Neural cell (in vitro differentiated cells): Measurements from ENCODE around the gene SLC25A21. TPM values are rescaled to one million over a fixed set of nuclear protein-coding genes. Genes with fewer than 3 reads are reported as not detected.

Source experiments
- H2AFZ ChIP-seq: fragments of 200-600, 300-800 bp; sonication (generic), shearing (Covaris generic); 2 replicates; pipeline ENCODE4 v1.6.0; 2014; ENCODE audit warnings: low read depth, mild to moderate bottlenecking, antibody characterized with exemption, low read length, moderate library complexity
- H3F3A ChIP-seq: fragments of 200-600 bp; shearing (Covaris generic); 2 replicates; pipeline ENCODE4 v1.6.1; 2016; ENCODE audit warnings: mild to moderate bottlenecking, moderate library complexity, mixed read lengths, antibody characterized with exemption, low read length; ENCODE audit not compliant: insufficient read depth, poor library complexity, severe bottlenecking
- H3K27ac ChIP-seq: fragments of 200-600, 300-800 bp; sonication (generic), shearing (Covaris generic); 2 replicates; pipeline ENCODE4 v1.5.1; 2014; ENCODE audit warnings: mild to moderate bottlenecking, low read length, moderate library complexity
- H3K27me3 ChIP-seq: fragments of 300-800, 200-600 bp; sonication (generic), shearing (Covaris generic); 2 replicates; pipeline ENCODE4 v1.6.0; 2014; ENCODE audit warnings: mild to moderate bottlenecking, low read depth, low read length, moderate library complexity; ENCODE audit not compliant: insufficient read depth
- H3K36me3 ChIP-seq: fragments of 300-800, 200-600 bp; sonication (generic), shearing (Covaris generic); 2 replicates; pipeline ENCODE4 v1.5.1; 2014; ENCODE audit warnings: mild to moderate bottlenecking, antibody characterized with exemption, low read length, moderate library complexity; ENCODE audit not compliant: insufficient read depth
- H3K4me2 ChIP-seq: fragments of 300-800, 200-600 bp; sonication (generic), shearing (Covaris generic); 2 replicates; pipeline ENCODE4 v1.6.0; 2014; ENCODE audit warnings: mild to moderate bottlenecking, low read length
- H3K4me3 ChIP-seq: fragments of 300-800, 200-600 bp; sonication (generic), shearing (Covaris generic); 2 replicates; pipeline ENCODE4 v1.5.1; 2014; ENCODE audit warnings: mild to moderate bottlenecking, low read length, moderate library complexity
- H3K79me2 ChIP-seq: fragments of 200-600 bp; shearing (Covaris generic); replicated peaks from 2 replicates; pipeline ENCODE4 v1.6.0; 2014; ENCODE audit warnings: mild to moderate bottlenecking, low read length, moderate library complexity; ENCODE audit not compliant: insufficient read depth
- H3K9ac ChIP-seq: fragments of 300-800, 200-600 bp; sonication (generic), shearing (Covaris generic); 2 replicates; pipeline ENCODE4 v1.6.1; 2016; ENCODE audit warnings: mild to moderate bottlenecking, low read length, mixed read lengths
- H3K9me2 ChIP-seq: fragments of 200-600 bp; shearing (Covaris generic); 2 replicates; pipeline ENCODE4 v1.6.1; 2016; ENCODE audit warnings: mild to moderate bottlenecking, low read length, mixed read lengths; ENCODE audit not compliant: insufficient read depth
- H3K9me3 ChIP-seq: fragments of 200-600, 300-800 bp; sonication (generic), shearing (Covaris generic); 2 replicates; pipeline ENCODE4 v1.6.1; 2016; ENCODE audit warnings: mild to moderate bottlenecking, mixed run types, low read length, moderate library complexity, mixed read lengths
- H4K20me1 ChIP-seq: fragments of 200-600 bp; shearing (Covaris generic); 2 replicates; pipeline ENCODE4 v1.6.1; 2016; ENCODE audit warnings: mild to moderate bottlenecking, mixed run types; ENCODE audit not compliant: insufficient read depth
- CTCF ChIP-seq: fragments of 450-650 bp; IDR thresholded peaks from 2 replicates; pipeline ENCODE4 v1.5.1; 2014; ENCODE audit warnings: antibody characterized with exemption, mild to moderate bottlenecking, moderate library complexity; ENCODE audit not compliant: poor library complexity, severe bottlenecking
- EP300 ChIP-seq: fragments of 450-650 bp; conservative IDR thresholded peaks from 2 replicates; pipeline ENCODE4 v1.6.1; 2014; ENCODE audit warnings: antibody characterized with exemption, mild to moderate bottlenecking, moderate library complexity; ENCODE audit not compliant: poor library complexity, severe bottlenecking
- EZH2 ChIP-seq: fragments of 200-600, 300-800 bp; shearing (Covaris generic), sonication (generic); IDR thresholded peaks from 2 replicates; pipeline ENCODE4 v1.6.1; 2014; ENCODE audit warnings: antibody characterized with exemption, low read length, borderline replicate concordance, mild to moderate bottlenecking; ENCODE audit not compliant: insufficient read depth, poor library complexity, severe bottlenecking
- MXI1 ChIP-seq: fragments of 450-650 bp; conservative IDR thresholded peaks from 2 replicates; pipeline ENCODE4 v1.6.1; 2014; ENCODE audit warnings: antibody characterized with exemption, mild to moderate bottlenecking; ENCODE audit not compliant: poor library complexity, severe bottlenecking
- POLR2AphosphoS5 ChIP-seq: IDR thresholded peaks from 2 replicates; pipeline ENCODE4 v1.6.1; 2012
- RAD21 ChIP-seq: fragments of 450-650 bp; conservative IDR thresholded peaks from 2 replicates; pipeline ENCODE4 v1.6.1; 2014; ENCODE audit warnings: antibody characterized with exemption, mild to moderate bottlenecking, moderate library complexity
- REST ChIP-seq: IDR thresholded peaks from 2 replicates; pipeline ENCODE4 v1.6.1; 2012; ENCODE audit warnings: borderline replicate concordance
- SMC3 ChIP-seq: fragments of 450-650 bp; conservative IDR thresholded peaks from 2 replicates; pipeline ENCODE4 v1.6.1; 2014; ENCODE audit warnings: antibody characterized with exemption, mild to moderate bottlenecking, moderate library complexity; ENCODE audit not compliant: poor library complexity
- TAF1 ChIP-seq: IDR thresholded peaks from 2 replicates; pipeline ENCODE4 v1.6.1; 2012; ENCODE audit warnings: low read depth
- polyA plus RNA-seq: library from polyadenylated mRNA; depleted of rRNA; stranded (reverse); fragments of >200 nt; gene quantifications from 2 replicates; pipeline ENCODE4 v1.2.3, GENCODE V29; 2014

The SLC25A21 gene
- polyA plus RNA-seq, 1 donor from 2014 or later = 0.35 TPM

GRCh38 chr14:37062191-37062803, 110.1 kb downstream of the SLC25A21 start:
- Histone ChIP-seq H3K27ac (no peak overlapping the region), H3K27me3 (no peaks in the 10 kb centered on the region), H3K79me2 (no peaks in the 10 kb centered on the region), H3K9me3 (no peaks in the 10 kb centered on the region), H3K4me3 (no peak overlapping the region), H2AFZ (no peak overlapping the region), H4K20me1 (no peaks in the 10 kb centered on the region), H3F3A (no peaks in the 10 kb centered on the region), H3K9me2 (no peaks in the 10 kb centered on the region), H3K36me3 (no peaks in the 10 kb centered on the region), H3K4me2 (no peak overlapping the region), H3K9ac (no peak overlapping the region)
- TF ChIP-seq TAF1 (no peak), SMC3 (no peak), REST (no peak), MXI1 (no peak), CTCF (no peak), POLR2AphosphoS5 (no peak), RAD21 (no peak), EZH2 (no peak), EP300 (no peak)

- no peak overlapping the region for H3K4me2 ChIP-seq
- no peaks in the 10 kb centered on the region for H4K20me1 ChIP-seq
- H3K27ac ChIP-seq = no peak overlapping the region
- no peaks in the 10 kb centered on the region for H3K27me3 ChIP-seq
- H3K9ac ChIP-seq = no peak overlapping the region
- no peaks in the 10 kb centered on the region for H3K79me2 ChIP-seq
- no peaks in the 10 kb centered on the region for H3F3A ChIP-seq
- no peak overlapping the region for H2AFZ ChIP-seq
- TF ChIP-seq POLR2AphosphoS5 (no peak), TAF1 (no peak)
- H3K4me3 ChIP-seq = no peak overlapping the region
- H3K9me2 ChIP-seq = no peaks in the 10 kb centered on the region
- no peaks in the 10 kb centered on the region for H3K9me3 ChIP-seq
- no peaks in the 10 kb centered on the region for H3K36me3 ChIP-seq
Measured at GRCh38 chr14:37061697-37062096, 110.7 kb downstream of the SLC25A21 start.
